Activated CD4-positive, alpha-beta T cell treated with anti-CD3 and anti-CD28 coated beads, Interleukin-2, amount 10 ng/mL, durations not matched to agents 7 days and 5 days (primary cell): ENCODE results near the gene PLCXD1. TPM values are rescaled to one million over a fixed set of nuclear protein-coding genes. Genes with fewer than 3 reads are reported as not detected.
A peak's percentile ranks its signal among the peaks of the same experiment; 100 is the strongest.
"Not testable (repeated sequence)": the region's sequence is repeated elsewhere in the genome, so short reads cannot be mapped to it uniquely, and the experiment has no call there.

Source experiments
- CTCF ChIA-PET: fragments of 350-600 bp; sonication (Branson Sonifier 250); formaldehyde crosslinking; loops from one replicate; lab custom pipeline; 2021; ENCODE audit warnings: antibody characterized with exemption; lab: Charles Lee
- POLR2A ChIA-PET: fragments of 350-600 bp; sonication (Branson Sonifier 250); formaldehyde crosslinking; loops from one replicate; lab custom pipeline; 2021; ENCODE audit warnings: antibody characterized with exemption; lab: Charles Lee
- DNase-seq: peaks from one replicate; pipeline ENCODE4 v3.0.0-alpha.2; 2020
- H3K27ac Mint-ChIP-seq: one replicate; pipeline ENCODE4 v1.8.0; 2021; ENCODE audit warnings: mild to moderate bottlenecking, moderate library complexity, mixed read lengths
- H3K27me3 Mint-ChIP-seq: one replicate; pipeline ENCODE4 v1.8.0; 2021; ENCODE audit warnings: mixed read lengths
- H3K36me3 Mint-ChIP-seq: one replicate; pipeline ENCODE4 v1.8.0; 2021; ENCODE audit warnings: low read depth, mixed read lengths
- H3K4me1 Mint-ChIP-seq: one replicate; pipeline ENCODE4 v1.8.0; 2021; ENCODE audit warnings: mixed read lengths
- H3K4me3 Mint-ChIP-seq: one replicate; pipeline ENCODE4 v1.8.0; 2021; ENCODE audit warnings: mild to moderate bottlenecking, moderate library complexity, mixed read lengths
- H3K9me3 Mint-ChIP-seq: one replicate; pipeline ENCODE4 v1.8.0; 2021; ENCODE audit warnings: mixed read lengths
- total RNA-seq, 2 experiments: library from RNA; stranded (reverse); gene quantifications; one replicate each; pipeline ENCODE4 v1.2.3, GENCODE V29; 2021

The PLCXD1 gene
- total RNA-seq, 2 experiments from 2014 or later: 60.1 to 63.4 TPM

DNA sequence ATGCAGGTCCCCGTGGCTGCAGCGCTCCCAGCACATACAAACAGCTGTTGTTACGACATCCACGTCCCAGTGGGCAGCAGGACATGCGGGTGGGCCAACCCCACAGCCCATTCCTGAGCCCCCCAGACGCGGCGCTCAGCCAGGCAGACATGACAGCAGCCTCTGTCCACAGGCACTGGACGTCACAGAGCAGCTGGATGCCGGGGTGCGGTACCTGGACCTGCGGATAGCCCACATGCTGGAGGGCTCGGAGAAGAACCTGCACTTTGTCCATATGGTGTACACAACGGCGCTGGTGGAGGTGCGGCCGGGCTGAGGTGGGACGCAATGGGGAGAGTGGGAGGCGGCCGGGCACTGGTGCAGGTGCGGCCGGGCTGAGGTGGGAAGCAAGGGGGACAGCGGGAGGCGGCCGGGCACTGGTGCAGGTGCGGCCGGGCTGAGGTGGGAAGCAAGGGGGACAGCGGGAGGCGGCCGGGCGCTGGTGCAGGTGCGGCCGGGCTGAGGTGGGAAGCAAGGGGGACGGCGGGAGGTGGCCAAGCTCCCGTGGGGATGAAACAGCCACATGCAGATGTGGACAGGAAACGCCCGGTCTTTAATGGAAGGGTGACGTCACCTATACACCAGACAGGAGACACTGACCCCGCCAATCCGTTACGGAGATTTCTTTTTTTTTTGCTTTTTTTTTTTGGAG lies 9.4 kb downstream of the PLCXD1 start:
- no peaks in the 10 kb centered on the region for H3K9me3 Mint-ChIP-seq
- no peak overlapping the region for H3K4me3 Mint-ChIP-seq
- ChIA-PET POLR2A (no interaction called here), CTCF (no interaction called here)
- no peak overlapping the region for H3K27ac Mint-ChIP-seq
- H3K4me1 Mint-ChIP-seq: peaks cover 12% of the 10 kb centered on the region
- H3K27me3 Mint-ChIP-seq: no peaks in the 10 kb centered on the region
- DNase-seq: peak; percentile 3
- peaks cover 58% of the 10 kb centered on the region for H3K36me3 Mint-ChIP-seq

- ChIA-PET CTCF (no interaction called here), POLR2A (no interaction called here)
- Mint-ChIP-seq H3K4me3 (no peak overlapping the region), H3K36me3 (peaks cover 57% of the 10 kb centered on the region), H3K4me1 (peaks cover 5% of the 10 kb centered on the region), H3K27ac (no peak overlapping the region), H3K27me3 (no peaks in the 10 kb centered on the region), H3K9me3 (no peaks in the 10 kb centered on the region)
- DNase-seq: peak; percentile 3
Measured at GRCh38 chrX:291411-291901, 10.3 kb downstream of the PLCXD1 start.

DNA sequence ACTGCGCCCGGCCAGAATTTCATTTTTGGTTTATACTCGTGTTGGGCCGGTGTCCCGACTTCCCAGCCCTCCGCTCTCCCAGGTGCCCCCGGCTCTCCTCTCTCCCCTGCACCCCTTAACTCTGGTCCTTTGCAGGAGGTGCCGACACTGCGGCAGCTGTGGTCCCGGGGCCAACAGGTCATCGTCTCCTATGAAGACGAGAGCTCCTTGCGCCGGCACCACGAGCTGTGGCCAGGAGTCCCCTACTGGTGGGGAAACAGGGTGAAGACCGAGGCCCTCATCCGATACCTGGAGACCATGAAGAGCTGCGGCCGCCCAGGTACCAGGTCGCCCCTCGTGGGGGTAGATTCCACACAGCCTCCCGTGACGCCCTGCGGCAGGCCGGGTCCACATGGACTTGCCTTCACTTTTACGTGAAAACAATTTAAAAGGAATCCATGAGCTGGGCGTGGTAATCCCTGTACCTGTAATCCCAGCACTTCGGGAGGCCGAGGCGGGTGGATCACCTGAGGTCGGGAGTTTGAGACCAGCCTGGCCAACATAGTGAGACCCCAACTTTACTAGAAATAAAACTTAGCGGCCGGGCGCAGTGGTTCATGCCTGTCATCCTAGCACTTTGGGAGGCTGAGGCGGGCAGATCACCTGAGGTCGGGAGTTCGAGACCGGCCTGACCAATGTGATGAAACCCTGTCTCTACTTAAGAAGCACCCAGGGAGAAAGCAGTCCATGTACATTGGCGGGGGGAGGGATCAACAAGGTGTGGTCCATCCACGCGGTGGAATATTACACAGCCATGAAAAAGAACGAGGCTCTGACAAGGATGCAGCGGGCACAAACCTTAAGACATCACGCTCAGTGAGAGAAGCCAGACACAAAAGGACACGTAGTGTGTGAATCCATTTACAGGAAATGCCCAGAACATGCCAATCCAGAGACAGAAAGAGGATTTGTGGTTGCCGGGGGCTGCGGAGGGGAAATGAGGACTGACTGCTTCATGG lies 12.0 kb downstream of the PLCXD1 start:
- POLR2A ChIA-PET: no interaction called here
- peaks cover 51% of the 10 kb centered on the region for H3K36me3 Mint-ChIP-seq
- no peaks in the 10 kb centered on the region for H3K27me3 Mint-ChIP-seq
- DNase-seq: peak; percentile 3
- no peak overlapping the region for H3K4me3 Mint-ChIP-seq
- no peaks in the 10 kb centered on the region for H3K9me3 Mint-ChIP-seq
- CTCF ChIA-PET: no interaction called here
- no peak overlapping the region for H3K27ac Mint-ChIP-seq
- no peaks in the 10 kb centered on the region for H3K4me1 Mint-ChIP-seq

- no peak overlapping the region for H3K27ac Mint-ChIP-seq
- DNase-seq: peak; percentile 5
- H3K4me3 Mint-ChIP-seq: no peak overlapping the region
- POLR2A ChIA-PET: no interaction called here
- H3K36me3 Mint-ChIP-seq: peaks cover 53% of the 10 kb centered on the region
- CTCF ChIA-PET: no interaction called here
- H3K9me3 Mint-ChIP-seq: no peaks in the 10 kb centered on the region
- no peaks in the 10 kb centered on the region for H3K4me1 Mint-ChIP-seq
- no peaks in the 10 kb centered on the region for H3K27me3 Mint-ChIP-seq
Measured at GRCh38 chrX:295136-295535, 14.0 kb downstream of the PLCXD1 start.

- H3K27ac Mint-ChIP-seq: no peak overlapping the region
- no peak overlapping the region for H3K4me3 Mint-ChIP-seq
- no peaks in the 10 kb centered on the region for H3K4me1 Mint-ChIP-seq
- no peak for DNase-seq
- CTCF ChIA-PET: no interaction called here
- no peaks in the 10 kb centered on the region for H3K27me3 Mint-ChIP-seq
- POLR2A ChIA-PET: no interaction called here
- peaks cover 50% of the 10 kb centered on the region for H3K36me3 Mint-ChIP-seq
- H3K9me3 Mint-ChIP-seq: no peaks in the 10 kb centered on the region
Measured at GRCh38 chrX:298993-299392, 17.8 kb downstream of the PLCXD1 start.

DNA sequence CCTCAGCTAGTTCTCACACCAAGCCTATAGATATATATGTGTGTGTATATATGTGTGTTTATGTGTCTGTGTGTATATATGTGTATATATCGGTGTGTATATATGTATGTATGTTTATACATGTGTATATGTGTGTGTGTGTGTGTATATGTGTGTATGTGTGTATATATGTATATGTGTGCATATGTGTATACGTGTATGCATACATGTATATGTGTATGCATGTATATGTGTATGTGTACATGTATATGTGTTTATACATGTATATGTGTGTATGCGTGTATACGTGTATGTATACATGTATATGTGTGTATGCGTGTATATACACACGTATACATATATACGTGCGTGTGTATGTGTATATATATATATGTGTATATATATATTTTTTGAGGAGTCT lies 19.2 kb downstream of the PLCXD1 start:
- H3K4me1 Mint-ChIP-seq: no peaks in the 10 kb centered on the region
- ChIA-PET POLR2A (no interaction called here), CTCF (no interaction called here)
- H3K4me3 Mint-ChIP-seq: no peak overlapping the region
- H3K9me3 Mint-ChIP-seq: no peaks in the 10 kb centered on the region
- no peak overlapping the region for H3K27ac Mint-ChIP-seq
- H3K27me3 Mint-ChIP-seq: no peaks in the 10 kb centered on the region
- peaks cover 45% of the 10 kb centered on the region for H3K36me3 Mint-ChIP-seq
- DNase-seq: no peak

- ChIA-PET CTCF (no interaction called here), POLR2A (no interaction called here)
- Mint-ChIP-seq H3K9me3 (no peaks in the 10 kb centered on the region), H3K4me3 (no peak overlapping the region), H3K36me3 (peaks cover 45% of the 10 kb centered on the region), H3K27ac (no peak overlapping the region), H3K27me3 (no peaks in the 10 kb centered on the region), H3K4me1 (no peaks in the 10 kb centered on the region)
- DNase-seq: no peak
Measured at GRCh38 chrX:302975-303374, 21.8 kb downstream of the PLCXD1 start.

DNA sequence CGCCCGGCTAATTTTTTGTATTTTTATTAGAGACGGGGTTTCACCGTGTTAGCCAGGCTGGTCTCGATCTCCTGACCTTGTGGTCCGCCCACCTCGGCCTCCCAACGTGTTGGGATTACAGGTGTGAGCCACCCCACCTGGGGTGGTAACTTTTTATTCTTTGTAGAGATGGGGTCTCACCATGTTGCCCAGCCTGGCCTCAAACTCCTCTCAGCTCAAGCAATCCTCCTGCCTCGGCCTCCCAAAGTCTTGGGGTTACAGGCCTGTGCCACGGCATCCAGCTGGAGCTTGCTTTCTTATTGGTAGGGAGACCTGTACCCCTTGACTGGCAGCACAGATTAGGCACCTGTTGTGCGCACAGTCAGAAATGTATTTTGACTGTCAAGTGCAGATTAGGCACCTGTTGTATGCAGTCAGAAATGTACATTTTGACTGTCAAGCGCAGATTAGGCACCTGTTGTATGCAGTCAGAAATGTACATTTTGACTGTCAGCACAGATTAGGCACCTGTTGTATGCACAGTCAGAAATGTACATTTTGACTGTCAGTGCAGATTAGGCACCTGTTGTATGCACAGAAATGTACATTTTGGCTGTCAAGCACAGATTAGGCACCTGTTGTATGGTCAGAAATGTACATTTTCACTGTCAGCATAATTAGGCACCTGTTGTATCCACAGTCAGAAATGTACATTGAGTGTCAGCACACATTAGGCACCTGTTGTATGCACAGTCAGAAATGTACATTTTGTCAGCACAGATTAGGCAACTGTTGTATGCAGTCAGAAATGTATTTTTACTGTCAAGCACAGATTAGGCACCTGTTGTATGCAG lies 24.8 kb downstream of the PLCXD1 start:
- DNase-seq, H3K4me1 Mint-ChIP-seq, H3K27ac Mint-ChIP-seq, H3K9me3 Mint-ChIP-seq, H3K27me3 Mint-ChIP-seq, CTCF ChIA-PET, H3K4me3 Mint-ChIP-seq, POLR2A ChIA-PET: not testable (repeated sequence)
- H3K36me3 Mint-ChIP-seq: peaks cover 43% of the 10 kb centered on the region

- H3K27me3 Mint-ChIP-seq, H3K4me3 Mint-ChIP-seq, CTCF ChIA-PET, H3K4me1 Mint-ChIP-seq, DNase-seq, H3K27ac Mint-ChIP-seq, H3K9me3 Mint-ChIP-seq, POLR2A ChIA-PET: not testable (repeated sequence)
- peaks cover 40% of the 10 kb centered on the region for H3K36me3 Mint-ChIP-seq
Measured at GRCh38 chrX:306614-307251, 25.6 kb downstream of the PLCXD1 start.

GRCh38 chrX:307261-308111 lies 26.3 kb downstream of the PLCXD1 start:
- no peak overlapping the region for H3K27ac Mint-ChIP-seq
- no peaks in the 10 kb centered on the region for H3K4me1 Mint-ChIP-seq
- no peaks in the 10 kb centered on the region for H3K9me3 Mint-ChIP-seq
- DNase-seq: no peak
- ChIA-PET POLR2A (no interaction called here), CTCF (no interaction called here)
- H3K36me3 Mint-ChIP-seq: peaks cover 41% of the 10 kb centered on the region
- H3K27me3 Mint-ChIP-seq: no peaks in the 10 kb centered on the region
- H3K4me3 Mint-ChIP-seq: no peak overlapping the region

DNA sequence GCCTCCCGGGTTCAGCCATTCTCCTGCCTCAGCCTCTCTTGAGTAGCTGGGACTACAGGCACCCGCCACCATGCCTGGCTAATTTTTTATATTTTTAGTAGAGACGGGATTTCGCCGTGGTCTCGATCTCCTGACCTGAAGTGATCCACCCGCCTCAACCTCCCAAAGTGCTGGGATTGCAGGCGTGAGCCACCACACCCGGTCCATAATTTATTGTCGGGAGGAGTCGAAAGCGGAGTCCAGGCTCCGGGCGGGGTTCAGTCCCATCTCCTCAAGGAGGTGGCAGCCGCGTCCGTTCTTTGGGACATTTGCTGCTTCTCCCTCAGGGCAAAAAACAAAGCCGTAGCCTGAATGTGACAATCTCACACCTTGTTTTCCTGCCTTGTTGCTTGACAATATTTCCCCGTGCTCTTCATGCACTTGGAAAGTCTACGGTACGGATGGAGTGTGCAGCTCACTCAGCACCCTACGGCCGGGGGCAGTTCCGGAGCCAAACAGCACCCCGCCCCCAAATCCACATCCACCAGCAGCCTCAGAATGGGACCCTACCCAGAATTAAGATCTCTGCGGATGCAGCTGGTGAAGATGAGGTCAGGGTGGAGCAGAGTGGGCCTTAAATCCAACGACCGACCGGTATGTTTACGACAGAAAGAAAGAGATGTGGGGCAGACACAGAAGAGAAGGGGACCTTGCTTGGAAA lies 27.8 kb downstream of the PLCXD1 start:
- Mint-ChIP-seq H3K27ac (no peak overlapping the region), H3K4me3 (no peak overlapping the region), H3K4me1 (no peaks in the 10 kb centered on the region), H3K27me3 (no peaks in the 10 kb centered on the region), H3K36me3 (peaks cover 41% of the 10 kb centered on the region), H3K9me3 (no peaks in the 10 kb centered on the region)
- no peak for DNase-seq
- ChIA-PET CTCF (no interaction called here), POLR2A (no interaction called here)
